Heart right ventricle (tissue), 16 donors: ENCODE data around the gene PIGT. TPM values are rescaled to one million over a fixed set of nuclear protein-coding genes. Genes with fewer than 3 reads are reported as not detected.

ENCODE experiments used
- ATAC-seq, 8 donors: fragments of 200-7000 bp; cut with Tn5 transposase; one replicate each; pipeline ENCODE4 v1.9.1; 2020; ENCODE audit warnings: mild to moderate bottlenecking in 8 of 8, moderate library complexity in 8 of 8, moderate number of reproducible peaks in 1 of 8
- DNase-seq, 2 donors: peaks; one replicate each; pipeline ENCODE4 v3.0.0-alpha.2; 2020
- H3K27ac ChIP-seq, 10 donors: fragments of 200-600 bp; sonication (generic) in 2 of 10; one replicate each; pipeline versions ENCODE4 v1.5.0 to v1.8.0; 2020 to 2022; ENCODE audit warnings: mild to moderate bottlenecking in 3 of 10
- H3K27me3 ChIP-seq, 7 donors: fragments of 200-600 bp; one replicate each; pipeline ENCODE4 v1.8.0; 2021 to 2022; ENCODE audit warnings: mild to moderate bottlenecking in 2 of 7
- H3K36me3 ChIP-seq, 9 donors: fragments of 200-600 bp; sonication (generic) in 1 of 9; one replicate each; pipeline versions ENCODE4 v1.5.0 to v1.8.0; 2020 to 2022; ENCODE audit warnings: mild to moderate bottlenecking in 2 of 9
- H3K4me1 ChIP-seq, 9 donors: fragments of 200-600 bp; sonication (generic) in 1 of 9; one replicate each; pipeline versions ENCODE4 v1.5.0 to v1.8.0; 2020 to 2022; ENCODE audit warnings: mild to moderate bottlenecking in 4 of 9
- H3K4me3 ChIP-seq, 10 donors: fragments of 200-600 bp; sonication (generic) in 2 of 10; one replicate each; pipeline versions ENCODE4 v1.5.0 to v1.8.0; 2020 to 2022; ENCODE audit warnings: mild to moderate bottlenecking in 7 of 10, moderate library complexity in 2 of 10
- H3K9me3 ChIP-seq, 11 donors: fragments of 200-600 bp in 10 of 11; sonication (generic) in 2 of 11; one replicate each; pipeline versions ENCODE4 v1.5.0 to v1.8.0; 2013 to 2022; ENCODE audit warnings: mild to moderate bottlenecking in 2 of 11, control low read depth in 1 of 11, moderate library complexity in 1 of 11
- CTCF ChIP-seq, 9 donors: fragments of 200-600 bp; sonication (generic) in 2 of 9; IDR thresholded peaks; one replicate each; pipeline versions ENCODE4 v1.5.0 to v1.8.0; 2021 to 2022; ENCODE audit warnings: antibody characterized with exemption in 9 of 9, mild to moderate bottlenecking in 5 of 9, moderate library complexity in 1 of 9
- WGBS, 2 donors: extraction: QIAGEN DNeasy Blood & Tissue Kit; methylation state at CpG; one replicate each; pipeline ENCODE4 v1.1.7; 2013; ENCODE audit warnings: inconsistent platforms in 1 of 2; 5-methylcytosine and 5-hydroxymethylcytosine counted together
- intact Hi-C, 10 donors: fragments of 100-400 bp; cut with DNase I; formaldehyde crosslinking; loops; one replicate each; pipeline versions ENCODE4 v1.11.1 to v1.14.2; 2022
- polyA plus RNA-seq, 2 donors: library from polyadenylated mRNA; stranded (reverse); fragments of 200-250 nt; gene quantifications; one replicate each; pipeline ENCODE4 v1.2.3, GENCODE V29; 2013
- total RNA-seq, 10 donors: library from RNA; stranded (reverse); fragmentation: NEBNext Ultra II Directional in 3 of 10; extraction: Animal tissue kit (Norgen Biotek cat#: 25700) in 3 of 10; gene quantifications; one replicate each; pipeline versions ENCODE4 v1.2.1 to v1.2.4, GENCODE V29; 2021 to 2023
- donor health status: Arrhythmogenic right ventricular cardiomyopathy.
- donor health status: ischemic (EF 13 %, LVEDD 7.1; RV severe dilation, severe dysfunction).
- donor health status: healthy with polysubstance abuse.
- donor health status: DM: no; HTN: yes; CAD: no.
- donor health status: DM: no; HTN: no; CAD: no.
- donor health status: ischemic (EF 25% LVEDD 6.9; RV normal size, moderate dysfunction).
- donor health status: ischemic (EF 25% LVEDD 5.7; RV mildly dilated, moderate dysfunction).
- donor health status: healthy.
- donor health status: DM: yes; HTN: yes; CAD: no.
- donor health status: Ischemic cardiomyopathy.
- donor health status: ischemic (EF 35%, LVEDD 5.7; RV mildly dilated, moderate dysfunction).
- donor health status: nonischemic (EF 11% LVEDD 7.7; RV severe dilation, severe dysfunction).
- donor health status: DM: yes; HTN: yes; CAD: no.
- donor health status: PGD.
- donor health status: ischemic (EF 29% LVEDD 5.4; RV normal size, mild dysfunction).
- donor health status: nonischemic (EF 23%, LVEDD 6.1; RV moderate dilation, normal function).

The PIGT gene
- total and polyA plus RNA-seq, 12 donors: 72.9 to 221 (median 144) TPM

GRCh38 chr20:45368221-45368980, 47.5 kb upstream of the PIGT start:
- ATAC-seq: no peak
- intact Hi-C loops: loop anchor here in 1 of 10 donors (5.0 kb wide), 1 partner anchor 41 kb away; no protein-coding TSS in a partner anchor
- Histone ChIP-seq H3K9me3 (no peaks in the 10 kb centered on the region), H3K4me3 (no peak overlapping the region), H3K27me3 (no peaks in the 10 kb centered on the region), H3K4me1 (peaks cover 2 to 56% (median 20%) of the 10 kb centered on the region in 9 donors), H3K36me3 (peaks cover 0 to 51% (median 18%) of the 10 kb centered on the region in 9 donors), H3K27ac (peak overlapping the region in 2 of 10 donors; percentile 14 to 65)
- WGBS, 2 donors: 71 to 72% methylated on average over 6 of the region's 6 CpGs
- no peak for TF ChIP-seq CTCF (IDR thresholded peaks at IDR 0.05)
- no peak for DNase-seq

- 73 to 88% methylated on average over 3 of the region's 3 CpGs for WGBS, 2 donors
- DNase-seq (no peak), ATAC-seq (no peak)
- peaks cover 0 to 46% (median 11%) of the 10 kb centered on the region in 9 donors for H3K4me1 ChIP-seq
- intact Hi-C loops: loop anchor here in 8 of 10 donors (5.0 kb wide), 4 partner anchors 37 to 67 kb away; partner anchors contain the start of genes DBNDD2 (in 3 of the 8) and PIGT (in 1 of the 8)
- peaks cover 0 to 40% (median 15%) of the 10 kb centered on the region in 9 donors for H3K36me3 ChIP-seq
- no peak overlapping the region for H3K27ac ChIP-seq
- TF ChIP-seq CTCF (IDR thresholded peaks at IDR 0.05): no peak
- no peaks in the 10 kb centered on the region for H3K9me3 ChIP-seq
- no peak overlapping the region for H3K4me3 ChIP-seq
- no peaks in the 10 kb centered on the region for H3K27me3 ChIP-seq
Measured at GRCh38 chr20:45370571-45371160, 45.3 kb upstream of the PIGT start.

- intact Hi-C loops: loop anchor here in 8 of 10 donors (2.0 to 5.0 kb wide), 6 partner anchors 35 to 65 kb away; partner anchors contain the start of genes DBNDD2 (in 3 of the 8) and PIGT (in 1 of the 8)
- Histone ChIP-seq H3K27me3 (no peaks in the 10 kb centered on the region), H3K9me3 (no peaks in the 10 kb centered on the region), H3K27ac (no peak overlapping the region), H3K36me3 (peaks cover 0 to 24% (median 9%) of the 10 kb centered on the region in 9 donors), H3K4me1 (peaks cover 0 to 40% (median 11%) of the 10 kb centered on the region in 9 donors), H3K4me3 (peak overlapping the region in 2 of 10 donors; percentile 65 to 66)
- no peak for TF ChIP-seq CTCF (IDR thresholded peaks at IDR 0.05)
- WGBS, 2 donors: 83 to 90% methylated on average over 10 of the region's 10 CpGs
- DNase-seq (no peak), ATAC-seq (no peak)
Measured at GRCh38 chr20:45372241-45372640, 43.7 kb upstream of the PIGT start.

- Histone ChIP-seq H3K4me1 (peaks cover 0 to 34% (median 11%) of the 10 kb centered on the region in 9 donors), H3K27ac (peak overlapping the region in 9 of 10 donors; percentile 39 to 85 (median 70)), H3K9me3 (no peaks in the 10 kb centered on the region), H3K36me3 (peaks cover 0 to 19% (median 3%) of the 10 kb centered on the region in 9 donors), H3K4me3 (peak overlapping the region; percentile 22 to 66 (median 62)), H3K27me3 (no peaks in the 10 kb centered on the region)
- intact Hi-C loops: loop anchor here in 8 of 10 donors (2.0 to 5.0 kb wide), 6 partner anchors 35 to 65 kb away; partner anchors contain the start of genes DBNDD2 (in 3 of the 8) and PIGT (in 1 of the 8)
- peak; percentile 50 to 84 (median 78) for ATAC-seq
- peak in 1 of 2 donors; percentile 52 for DNase-seq
- 29 to 39% methylated on average over 30 of the region's 30 CpGs for WGBS, 2 donors
- TF ChIP-seq CTCF (IDR thresholded peaks at IDR 0.05): no peak
Measured at GRCh38 chr20:45372646-45373352, 43.1 kb upstream of the PIGT start.
